CD1c-positive myeloid dendritic cell (primary cell): Measurements from ENCODE around the gene MLYCD.

Experiments
- DNase-seq: peaks from one replicate; pipeline ENCODE4 v3.0.0-alpha.2; 2016; ENCODE audit errors: extremely low spot score

MLYCD gene

DNA sequence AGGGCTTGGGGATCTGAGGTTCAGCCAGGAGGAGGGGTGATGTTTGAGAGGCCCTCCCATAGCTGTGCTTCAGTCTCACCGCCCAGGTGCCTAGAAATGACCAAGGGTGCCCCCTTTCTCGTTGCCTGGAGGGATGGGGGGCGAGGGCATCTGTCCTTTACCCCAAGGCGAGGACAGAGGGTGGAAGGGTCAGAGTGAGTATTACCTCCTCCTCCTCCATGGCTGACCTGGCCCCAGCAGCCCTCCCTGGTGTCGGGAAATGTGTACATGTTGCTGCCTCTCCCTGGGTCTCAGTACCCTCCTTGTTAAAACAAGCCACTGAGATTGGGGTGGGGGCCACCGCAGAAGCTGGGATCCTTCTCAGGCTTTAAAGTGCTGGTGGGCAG is 71.5 kb downstream of the MLYCD start:
- DNase-seq = no peak

DNA sequence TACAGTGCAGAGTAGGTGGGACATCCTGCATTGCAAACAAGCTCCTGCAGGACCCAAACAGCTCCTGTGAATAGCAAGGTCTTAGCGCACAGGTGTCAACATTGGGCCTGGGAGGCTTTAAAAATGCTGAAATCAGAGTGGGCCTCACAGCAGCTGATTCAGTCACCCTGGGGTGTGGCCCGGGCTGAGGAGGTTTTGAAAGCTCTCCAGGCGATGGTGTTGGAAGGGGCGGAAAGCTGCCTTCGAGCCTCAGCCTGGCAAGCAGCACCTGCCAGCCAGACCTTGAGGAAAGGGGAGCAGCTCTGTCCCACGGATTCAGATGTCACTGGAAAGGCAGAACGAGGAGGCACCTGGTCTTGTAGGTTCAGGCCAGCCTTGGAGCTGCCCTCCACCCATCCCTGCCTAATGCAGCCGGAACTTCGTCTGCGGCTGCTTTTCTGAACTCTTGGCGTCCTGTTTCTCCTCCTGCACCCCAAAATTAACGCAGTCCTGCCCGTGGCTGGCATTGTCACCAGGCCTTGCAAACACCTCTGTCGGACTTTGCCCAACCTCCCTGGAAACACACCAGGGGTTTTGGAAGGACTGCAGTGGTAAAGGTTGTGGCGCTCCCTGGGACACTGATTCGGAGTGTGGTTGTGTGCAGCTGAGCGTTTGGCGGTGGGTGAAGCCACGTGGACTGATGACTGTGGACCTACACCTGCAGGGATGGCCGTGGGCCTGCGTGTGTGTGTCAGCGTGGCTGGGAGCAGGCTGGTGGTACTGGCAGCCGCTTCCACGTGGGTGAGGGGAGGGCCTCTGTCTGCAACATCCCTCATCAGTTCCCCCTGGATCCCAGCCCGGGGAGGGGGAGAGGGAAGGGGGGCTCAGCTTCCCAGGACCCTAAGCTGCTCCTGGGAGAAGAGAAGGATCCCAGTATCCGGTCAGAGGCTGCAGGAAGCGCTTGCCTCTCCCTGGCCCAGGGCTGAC is 72.5 kb downstream of the MLYCD start:
- no peak for DNase-seq

DNA sequence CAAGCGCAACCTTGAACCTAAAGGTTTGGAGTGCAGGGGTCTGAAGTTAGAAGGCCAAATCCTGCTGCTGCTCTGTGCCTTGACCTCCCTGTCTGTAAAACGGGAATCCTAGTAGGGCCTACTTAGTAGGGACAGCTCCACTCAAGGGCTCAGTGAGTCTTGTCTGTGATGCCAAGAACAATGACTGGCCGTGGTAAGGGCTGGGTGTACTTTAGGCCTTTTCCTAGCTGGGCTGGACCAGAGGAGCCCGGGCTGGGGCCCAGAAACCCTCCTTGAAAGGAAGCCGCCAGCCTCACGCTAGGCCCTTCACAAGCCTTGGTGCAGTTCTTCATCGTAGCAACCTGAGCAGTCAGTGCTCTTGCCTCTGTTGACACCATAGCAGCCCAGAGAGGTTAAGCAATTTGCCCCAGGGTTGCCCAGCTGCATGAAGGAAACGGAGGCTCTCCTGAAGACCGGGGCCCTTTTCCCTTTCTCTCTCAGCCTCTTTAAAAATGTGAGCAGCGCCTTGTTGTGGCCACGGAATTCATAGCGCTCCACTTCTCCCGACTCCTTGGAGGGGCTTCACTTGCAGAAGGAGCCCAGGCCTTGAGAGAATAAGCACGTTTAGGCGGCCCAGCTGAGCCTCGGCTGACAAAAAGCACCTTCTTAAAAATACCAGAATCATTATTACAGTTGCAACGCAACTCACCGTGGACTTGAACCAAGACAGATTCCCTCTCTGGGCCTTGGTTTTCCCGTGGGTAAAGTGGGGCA is 73.5 kb downstream of the MLYCD start:
- no peak for DNase-seq

DNA sequence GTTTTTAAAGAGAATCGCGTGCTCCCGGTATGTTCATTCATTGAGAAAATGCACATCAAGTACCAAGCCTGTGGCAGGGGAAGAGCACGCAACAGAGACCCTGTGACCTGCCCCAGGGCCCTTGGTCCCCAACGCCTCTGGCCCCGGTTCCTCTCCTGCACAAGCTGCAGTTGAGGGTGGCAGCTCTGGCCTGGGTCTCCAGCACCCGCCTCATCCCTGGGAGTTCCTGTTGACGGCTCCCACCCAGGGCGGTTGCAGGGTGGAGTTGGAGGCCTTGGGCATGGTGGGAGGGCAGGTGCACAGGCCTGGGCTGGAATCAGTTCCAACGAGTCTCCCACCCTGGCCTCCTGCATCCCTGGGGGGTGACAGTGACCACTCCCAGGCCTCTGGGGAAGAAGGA is 74.2 kb downstream of the MLYCD start:
- DNase-seq = no peak

DNA sequence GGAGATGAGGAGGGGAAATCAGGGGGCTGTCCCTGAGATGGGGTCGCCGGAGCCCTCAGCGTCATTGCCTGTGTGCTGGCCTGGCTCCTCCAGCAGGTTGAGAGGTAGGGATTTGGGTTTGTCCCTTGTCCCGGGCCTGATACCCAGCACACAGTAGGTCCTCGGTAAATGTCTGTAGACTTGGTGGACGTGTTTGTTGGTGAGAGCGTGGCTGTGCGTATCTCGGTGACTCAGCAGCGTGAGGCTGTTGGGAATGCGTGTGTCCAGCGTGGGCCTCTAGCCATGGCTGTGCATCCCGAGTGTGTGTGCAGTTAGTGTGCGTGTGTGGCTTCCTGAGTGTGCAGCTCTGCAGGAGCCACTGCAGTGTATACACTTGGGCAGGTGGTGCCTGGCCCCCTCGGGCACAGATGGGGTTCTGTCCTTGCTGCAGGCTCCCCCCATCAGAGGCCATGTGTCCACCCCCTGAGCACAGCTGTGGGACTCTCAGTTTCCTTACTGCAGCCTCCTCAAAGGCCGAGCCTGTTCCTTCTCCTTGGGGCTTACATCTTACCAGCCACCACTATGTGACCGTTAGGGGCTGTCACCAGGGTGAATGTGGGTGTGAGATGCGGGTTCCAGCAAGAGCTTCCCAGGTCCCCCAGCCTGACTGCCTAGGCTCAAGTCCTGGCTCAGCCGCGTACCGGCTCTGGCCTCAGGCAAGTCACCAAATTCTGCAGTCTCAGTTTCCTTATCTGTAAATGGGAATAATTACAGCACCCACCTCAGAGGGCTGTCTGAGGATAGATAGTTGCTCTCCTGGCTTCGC is 74.9 kb downstream of the MLYCD start:
- no peak for DNase-seq

DNA sequence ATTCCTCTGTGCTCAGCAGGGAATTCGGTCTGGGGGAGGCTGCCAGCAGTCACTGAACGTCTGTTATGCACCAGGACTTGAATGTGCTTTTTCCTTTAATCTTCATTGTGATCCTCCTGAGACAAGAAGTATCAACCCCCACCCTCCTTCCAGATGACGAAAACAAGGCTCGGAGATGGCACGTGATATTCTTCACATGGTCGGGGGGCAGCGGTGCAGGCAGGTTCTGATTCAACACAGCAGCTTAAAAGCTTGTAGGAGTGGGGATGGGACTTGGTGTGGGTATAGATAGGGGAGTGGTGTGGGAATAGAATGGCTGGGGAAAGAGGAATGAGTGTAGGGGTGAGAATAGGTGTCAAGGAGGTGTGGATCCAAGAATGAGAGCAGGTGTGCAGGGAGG is 75.6 kb downstream of the MLYCD start:
- DNase-seq = no peak

DNA sequence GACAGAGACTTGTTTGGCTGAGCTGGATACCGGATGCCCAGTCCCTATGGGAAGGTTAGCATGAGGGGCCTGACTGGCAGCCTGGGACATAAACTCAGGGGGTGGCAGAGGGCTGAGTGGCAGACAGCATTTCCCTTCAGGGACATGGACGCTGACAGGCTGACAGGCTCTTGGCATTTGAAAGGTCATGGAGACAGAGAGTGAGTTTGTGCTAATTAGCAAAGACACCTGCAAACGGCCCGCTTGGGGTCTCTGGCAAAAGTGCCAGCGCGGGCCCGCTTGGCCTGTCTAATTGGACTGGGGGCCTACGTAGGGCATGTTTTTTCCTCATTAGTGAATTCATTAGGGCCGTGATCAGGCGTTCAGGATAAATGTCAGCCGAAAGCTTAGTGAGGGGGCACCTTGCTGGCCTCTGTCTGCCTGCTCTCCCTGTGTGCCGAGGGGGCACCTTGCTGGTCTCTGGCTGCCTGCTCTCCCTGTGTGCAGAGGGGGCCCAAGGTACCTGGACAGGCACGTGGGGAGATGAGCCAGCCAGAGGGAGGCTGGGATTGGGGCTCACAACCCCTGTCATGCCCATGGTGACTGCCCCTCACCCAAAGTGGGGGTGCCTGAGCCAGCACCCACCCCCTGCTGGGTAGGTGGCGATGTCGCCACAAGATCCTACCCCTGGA is 76.8 kb downstream of the MLYCD start:
- DNase-seq = no peak
